IMR-90 (cell line): ENCODE results near the gene CD300LG. TPM values are rescaled to one million over a fixed set of nuclear protein-coding genes. Genes with fewer than 3 reads are reported as not detected.

Source experiments
- ATAC-seq: fragments of 200-7000 bp; cut with Tn5 transposase; 2 replicates; pipeline ENCODE4 v1.9.1; 2020; ENCODE audit warnings: low read depth, mild to moderate bottlenecking, moderate library complexity
- BruUV-seq: library from RNA; stranded (reverse); fragments of 400-500 nt; replicated peaks from 2 replicates; lab custom pipeline; 2021; lab: Mats Ljungman, UMichigan
- CTCF ChIA-PET: fragments of 300-600 bp; formaldehyde crosslinking; extraction: SDS; loops from one replicate; lab custom pipeline; 2021; ENCODE audit warnings: antibody characterized with exemption; lab: Yijun Ruan, JAX
- POLR2A ChIA-PET: fragments of 300-600 bp; sonication (Branson Sonifier 250); formaldehyde crosslinking; loops from one replicate; lab custom pipeline; 2022; ENCODE audit warnings: antibody characterized with exemption; ENCODE audit not compliant: unreplicated experiment; lab: Charles Lee
- DNase-seq: peaks from one replicate; pipeline ENCODE4 v3.0.0; 2013
- H2AFZ ChIP-seq: replicated peaks from 2 replicates; pipeline ENCODE3; 2013; ENCODE audit warnings: low read length, mild to moderate bottlenecking; ENCODE audit not compliant: poor library complexity
- H2AK5ac ChIP-seq: 2 replicates; pipeline ENCODE4 v1.6.1; 2013; ENCODE audit warnings: low read depth, low read length, inconsistent platforms
- H2AK9ac ChIP-seq: replicated peaks from 2 replicates; pipeline ENCODE3; 2013; ENCODE audit warnings: mild to moderate bottlenecking, low read depth, low read length, moderate library complexity; ENCODE audit not compliant: poor library complexity
- H2BK120ac ChIP-seq: 2 replicates; pipeline ENCODE4 v1.6.1; 2013; ENCODE audit warnings: low read depth, low read length, inconsistent platforms
- H2BK15ac ChIP-seq: 3 replicates; pipeline ENCODE4 v1.6.1; 2013; ENCODE audit warnings: low read depth, low read length, inconsistent platforms
- H2BK20ac ChIP-seq: 2 replicates; pipeline ENCODE4 v1.6.1; 2013; ENCODE audit warnings: low read depth, mild to moderate bottlenecking, inconsistent platforms, low read length, moderate library complexity
- H2BK5ac ChIP-seq: 2 replicates; pipeline ENCODE4 v1.6.1; 2013; ENCODE audit warnings: mild to moderate bottlenecking, low read depth, low read length, inconsistent platforms; ENCODE audit not compliant: poor library complexity, severe bottlenecking
- H3K14ac ChIP-seq: replicated peaks from 2 replicates; pipeline ENCODE4 v1.6.1; 2013; ENCODE audit warnings: low read depth, low read length, inconsistent platforms
- H3K18ac ChIP-seq: 2 replicates; pipeline ENCODE4 v1.6.1; 2013; ENCODE audit warnings: low read depth, low read length, control low read depth
- H3K23ac ChIP-seq: 2 replicates; pipeline ENCODE4 v1.6.1; 2013; ENCODE audit warnings: low read depth, low read length, inconsistent platforms
- H3K27ac ChIP-seq: 2 replicates; pipeline ENCODE4 v1.5.1; 2013; ENCODE audit warnings: mild to moderate bottlenecking, control low read depth, low read length; ENCODE audit not compliant: insufficient read depth
- H3K27me3 ChIP-seq: 2 replicates; pipeline ENCODE4 v1.6.1; 2013; ENCODE audit warnings: low read length; ENCODE audit not compliant: control insufficient read depth, insufficient read depth
- H3K36me3 ChIP-seq: 2 replicates; pipeline ENCODE4 v1.6.1; 2013; ENCODE audit warnings: low read length, mixed read lengths; ENCODE audit not compliant: control insufficient read depth, insufficient read depth
- H3K4ac ChIP-seq: 2 replicates; pipeline ENCODE4 v1.6.1; 2013; ENCODE audit warnings: low read depth, low read length, inconsistent platforms
- H3K4me1 ChIP-seq: 2 replicates; pipeline ENCODE4 v1.6.1; 2013; ENCODE audit warnings: low read length, mixed read lengths; ENCODE audit not compliant: control insufficient read depth, insufficient read depth
- H3K4me2 ChIP-seq: 2 replicates; pipeline ENCODE4 v1.6.1; 2013; ENCODE audit warnings: low read depth, mild to moderate bottlenecking, control low read depth, low read length, moderate library complexity
- H3K4me3 ChIP-seq: 2 replicates; pipeline ENCODE4 v1.5.1; 2013; ENCODE audit warnings: low read depth, mild to moderate bottlenecking, control low read depth, low read length, moderate library complexity; ENCODE audit not compliant: insufficient read depth
- H3K56ac ChIP-seq: 2 replicates; pipeline ENCODE4 v1.6.1; 2013; ENCODE audit warnings: low read length, inconsistent platforms; ENCODE audit not compliant: insufficient read depth; ENCODE audit errors: extremely low read depth
- H3K79me1 ChIP-seq, 2 experiments: 2 replicates each; pipeline ENCODE4 v1.6.1; 2013; ENCODE audit warnings: low read length in 2 of 2, inconsistent platforms in 1 of 2, low read depth in 1 of 2
- H3K9ac ChIP-seq: 2 replicates; pipeline ENCODE4 v1.6.1; 2013; ENCODE audit warnings: low read depth, low read length, control low read depth
- H3K9me1 ChIP-seq: 2 replicates; pipeline ENCODE4 v1.6.1; 2013; ENCODE audit warnings: low read length, inconsistent platforms; ENCODE audit not compliant: insufficient read depth
- H3K9me3 ChIP-seq: 2 replicates; pipeline ENCODE4 v1.6.1; 2013; ENCODE audit warnings: low read length; ENCODE audit not compliant: control insufficient read depth, insufficient read depth
- H4K20me1 ChIP-seq: 2 replicates; pipeline ENCODE4 v1.6.1; 2013; ENCODE audit warnings: low read length, inconsistent platforms; ENCODE audit not compliant: insufficient read depth
- H4K5ac ChIP-seq: 2 replicates; pipeline ENCODE4 v1.6.1; 2013; ENCODE audit warnings: mild to moderate bottlenecking, low read depth, low read length, control low read depth
- H4K8ac ChIP-seq, 2 experiments: 2 replicates each; pipeline ENCODE4 v1.6.1; 2013; ENCODE audit warnings: low read depth in 2 of 2, low read length in 2 of 2, control low read depth in 1 of 2, inconsistent platforms in 1 of 2
- H4K91ac ChIP-seq: 2 replicates; pipeline ENCODE4 v1.6.1; 2013; ENCODE audit warnings: low read depth, low read length, inconsistent platforms; ENCODE audit not compliant: insufficient read depth
- CEBPB ChIP-seq: IDR thresholded peaks from 2 replicates; pipeline ENCODE4 v1.6.1; 2012; ENCODE audit warnings: low read depth, low read length, improper control_type of control experiment
- CTCF ChIP-seq: conservative IDR thresholded peaks from 2 replicates; pipeline ENCODE4 v1.5.1; 2012; ENCODE audit warnings: mild to moderate bottlenecking, low read depth, low read length, improper control_type of control experiment
- POLR2A ChIP-seq: IDR thresholded peaks from 2 replicates; pipeline ENCODE4 v1.6.1; 2012; ENCODE audit warnings: mild to moderate bottlenecking, low read depth, low read length
- WGBS, 2 experiments: methylation state at CpG; one replicate each; pipeline versions ENCODE4 v1.1.5 to v1.1.7; 2013; ENCODE audit warnings: missing lambda C conversion rate in 2 of 2; ENCODE audit not compliant: insufficient read length in 1 of 2; ENCODE audit errors: extremely low coverage in 2 of 2; 5-methylcytosine and 5-hydroxymethylcytosine counted together
- dilution Hi-C: fragments of 300-500 bp; cut with HindIII; formaldehyde crosslinking; loops from one replicate; pipeline ENCODE4 v1.14.3; 2018; ENCODE audit warnings: low sequenced_read_pairs; ENCODE audit not compliant: unreplicated experiment
- in situ Hi-C: fragments of 300-500 bp; cut with MboI; formaldehyde crosslinking; loops from 3 replicates; pipeline ENCODE4 v1.14.3; 2019; ENCODE audit warnings: low sequenced_read_pairs, inconsistent platforms, mixed read lengths
- intact Hi-C: fragments of 100-400 bp; cut with micrococcal nuclease; formaldehyde crosslinking; loops from 2 replicates; pipeline ENCODE4 v1.10.0; 2022
- polyA plus RNA-seq, 3 experiments: library from polyadenylated mRNA; depleted of rRNA; stranded (reverse); fragments of >200 nt; gene quantifications; 2 replicates each; pipeline ENCODE4 v1.2.3, GENCODE V29; 2012; ENCODE audit warnings: low replicate concordance in 1 of 3
- total RNA-seq: library from RNA; depleted of rRNA; stranded (reverse); fragments of >200 nt; gene quantifications from 2 replicates; pipeline ENCODE4 v1.2.3, GENCODE V29; 2012

The CD300LG gene
- total and polyA plus RNA-seq, 2 of the 4 experiments (the other 2 are of a cell fraction): not detected

- Histone ChIP-seq H3K56ac (no peak overlapping the region), H2BK15ac (no peak overlapping the region), H3K4me1 (no peaks in the 10 kb centered on the region), H3K27ac (no peak overlapping the region), H3K36me3 (peaks cover 23% of the 10 kb centered on the region), H4K91ac (no peak overlapping the region), H2BK5ac (no peak overlapping the region), H3K23ac (no peak overlapping the region), H4K5ac (no peak overlapping the region), H3K14ac (no peak overlapping the region), H2BK120ac (no peak overlapping the region), H3K4me2 (no peak overlapping the region), H2AFZ (no peak overlapping the region), H2AK5ac (no peak overlapping the region), H2BK20ac (no peak overlapping the region), H3K4me3 (no peak overlapping the region), H2AK9ac (no peak overlapping the region), H3K27me3 (no peaks in the 10 kb centered on the region), H3K18ac (no peak overlapping the region), H4K20me1 (no peaks in the 10 kb centered on the region), H3K9me1 (peaks cover under 1% of the 10 kb centered on the region; the same call in 1 of the 2 replicates), H3K79me1 (peaks cover under 1 to 4% of the 10 kb centered on the region in 2 experiments; a peak in 1 of 4 replicates), H3K9ac (no peak overlapping the region), H3K4ac (no peak overlapping the region), H4K8ac (no peak overlapping the region), H3K9me3 (no peaks in the 10 kb centered on the region)
- in situ Hi-C loops: no loop called here
- BruUV-seq: no TSS peak
- CTCF ChIA-PET: no interaction called here
- ATAC-seq: no peak
- dilution Hi-C loops: no loop called here
- DNase-seq: no peak
- no CpG with 5 or more reads among the region's 5 CpGs for WGBS, 2 experiments
- intact Hi-C loops: no loop called here
- POLR2A ChIA-PET: no interaction called here
- TF ChIP-seq POLR2A (no peak), CTCF (no peak), CEBPB (no peak)
These were observed 37.9 kb upstream of the CD300LG start for GRCh38 chr17:43809121-43809520.
